ENCODE data around the gene ADGRL4. TPM values are rescaled to one million over a fixed set of nuclear protein-coding genes. Genes with fewer than 3 reads are reported as not detected.

ADGRL4 gene
- total RNA-seq: 43.0 TPM
- 16.8 TPM for polyA plus RNA-seq (ENCODE audit: insufficient read depth, low read depth, low replicate concordance)
- long read RNA-seq, donor 1, transcript ADGRL4-201 (15 exons, 3,527 nt): major isoform, 7 of 7 reads
- long read RNA-seq, donor 1, partial matches to known transcripts: 0 of 7 reads
- long read RNA-seq, donor 1, other reads (novel, unspliced or antisense): 0 of 7 reads
- long read RNA-seq, donor 2, partial matches to known transcripts: 0 of 1 reads
- long read RNA-seq, donor 2, other reads (novel, unspliced or antisense): 0 of 1 reads
- long read RNA-seq, donor 3, partial matches to known transcripts: 0 of 3 reads
- long read RNA-seq, donor 3, other reads (novel, unspliced or antisense): 0 of 3 reads
- long read RNA-seq, donor 4, transcript ADGRL4-201 (15 exons, 3,527 nt): major isoform, 5 of 5 reads
- long read RNA-seq, donor 4, partial matches to known transcripts: 0 of 5 reads
- long read RNA-seq, donor 4, other reads (novel, unspliced or antisense): 0 of 5 reads
- long read RNA-seq, donor 5: 0 reads
- long read RNA-seq, donor 6, transcript ADGRL4-201 (15 exons, 3,527 nt): major isoform, 5 of 5 reads
- long read RNA-seq, donor 6, partial matches to known transcripts: 0 of 5 reads
- long read RNA-seq, donor 6, other reads (novel, unspliced or antisense): 0 of 5 reads
- long read RNA-seq, donor 7, transcript ADGRL4-201 (15 exons, 3,527 nt): major isoform, 29 of 40 reads
- long read RNA-seq, donor 7, partial matches to known transcripts: 3 of 40 reads
- long read RNA-seq, donor 7, other reads (novel, unspliced or antisense): 8 of 40 reads
- long read RNA-seq, donor 8, transcript ADGRL4-201 (15 exons, 3,527 nt): major isoform, 5 of 5 reads
- long read RNA-seq, donor 8, partial matches to known transcripts: 0 of 5 reads
- long read RNA-seq, donor 8, other reads (novel, unspliced or antisense): 0 of 5 reads
- long read RNA-seq, donor 9, partial matches to known transcripts: 0 of 4 reads
- long read RNA-seq, donor 9, other reads (novel, unspliced or antisense): 0 of 4 reads
- long read RNA-seq, donor 10, transcript ADGRL4-201 (15 exons, 3,527 nt): major isoform, 5 of 5 reads
- long read RNA-seq, donor 10, partial matches to known transcripts: 0 of 5 reads
- long read RNA-seq, donor 10, other reads (novel, unspliced or antisense): 0 of 5 reads

- no peaks in the 10 kb centered on the region for H3K9me3 ChIP-seq (ENCODE audit: control insufficient read depth in 2 of 3, insufficient read depth in 1 of 3, low read length in 3 of 3)
- H3K36me3 ChIP-seq (ENCODE audit: control insufficient read depth in 2 of 3, insufficient read depth in 3 of 3, low read length in 3 of 3): no peaks in the 10 kb centered on the region
- TF ChIP-seq CTCF (IDR thresholded peaks at IDR 0.05; ENCODE audit: borderline replicate concordance, extremely low read depth, insufficient read depth): no peak
- FAIRE-seq (no peak), DNase-seq (peak; percentile 14 to 84 (median 36))
- peak within 1 kb of the TSS in 2 of 3 donors; percentile 12 to 41 for H3K9ac ChIP-seq (ENCODE audit: low read length in 3 of 3)
- H3K4me3 ChIP-seq (ENCODE audit: low read length in 3 of 3): peak within 1 kb of the TSS; percentile 36 to 51 (median 39)
- H3K27me3 ChIP-seq (ENCODE audit: control insufficient read depth, insufficient read depth, low read length): no peaks in the 10 kb centered on the region
- H3K27ac ChIP-seq (ENCODE audit: low read depth in 2 of 2, low read length in 2 of 2): peak within 1 kb of the TSS; percentile 53 to 83
- intact Hi-C loops (cut with DNase I): no loop called here
- no peaks in the 10 kb centered on the region for H3K4me1 ChIP-seq (ENCODE audit: control insufficient read depth in 2 of 3, insufficient read depth in 2 of 3, low read depth in 1 of 3, low read length in 3 of 3)
Observed at GRCh38 chr1:79006564-79006963, at the start of gene ADGRL4. TSS of gene ADGRL4 (minus strand) at chr1:79006730. CDS start at chr1:79006654, 76 bp downstream.

GRCh38 chr1:79055856-79056255 lies 49.3 kb upstream of the ADGRL4 start:
- no peaks in the 10 kb centered on the region for H3K4me1 ChIP-seq (ENCODE audit: control insufficient read depth in 2 of 3, insufficient read depth in 2 of 3, low read depth in 1 of 3, low read length in 3 of 3)
- no peak overlapping the region for H3K4me3 ChIP-seq (ENCODE audit: low read length in 3 of 3)
- no peaks in the 10 kb centered on the region for H3K36me3 ChIP-seq (ENCODE audit: control insufficient read depth in 2 of 3, insufficient read depth in 3 of 3, low read length in 3 of 3)
- TF ChIP-seq CTCF (IDR thresholded peaks at IDR 0.05; ENCODE audit: borderline replicate concordance, extremely low read depth, insufficient read depth): no peak
- no peak overlapping the region for H3K27ac ChIP-seq (ENCODE audit: low read depth in 2 of 2, low read length in 2 of 2)
- no peak overlapping the region for H3K9ac ChIP-seq (ENCODE audit: low read length in 3 of 3)
- no peaks in the 10 kb centered on the region for H3K9me3 ChIP-seq (ENCODE audit: control insufficient read depth in 2 of 3, insufficient read depth in 1 of 3, low read length in 3 of 3)
- H3K27me3 ChIP-seq (ENCODE audit: control insufficient read depth, insufficient read depth, low read length): no peaks in the 10 kb centered on the region
- intact Hi-C loops (cut with DNase I): no loop called here
- DNase-seq (no peak), FAIRE-seq (no peak)

- peak overlapping the region in 2 of 3 donors; percentile 26 to 60 for H3K4me3 ChIP-seq (ENCODE audit: low read length in 3 of 3)
- no peak for DNase-seq
- FAIRE-seq: no peak
- no peak for TF ChIP-seq CTCF (IDR thresholded peaks at IDR 0.05; ENCODE audit: borderline replicate concordance, extremely low read depth, insufficient read depth)
- H3K36me3 ChIP-seq (ENCODE audit: control insufficient read depth in 2 of 3, insufficient read depth in 3 of 3, low read length in 3 of 3): no peaks in the 10 kb centered on the region
- no peak overlapping the region for H3K9ac ChIP-seq (ENCODE audit: low read length in 3 of 3)
- no peaks in the 10 kb centered on the region for H3K4me1 ChIP-seq (ENCODE audit: control insufficient read depth in 2 of 3, insufficient read depth in 2 of 3, low read depth in 1 of 3, low read length in 3 of 3)
- intact Hi-C loops (cut with DNase I): no loop called here
- no peaks in the 10 kb centered on the region for H3K9me3 ChIP-seq (ENCODE audit: control insufficient read depth in 2 of 3, insufficient read depth in 1 of 3, low read length in 3 of 3)
- H3K27me3 ChIP-seq (ENCODE audit: control insufficient read depth, insufficient read depth, low read length): no peaks in the 10 kb centered on the region
- H3K27ac ChIP-seq (ENCODE audit: low read depth in 2 of 2, low read length in 2 of 2): no peak overlapping the region
Observed at GRCh38 chr1:79052829-79053449, 46.4 kb upstream of the ADGRL4 start.

Measured in kidney (tissue), 22 donors.